Suppressor macrophage treated with lipopolysaccharide for 1 hour (primary cell): Measurements from ENCODE around the gene GALNT2.

Source experiments
- DNase-seq, 3 donors: peaks; one replicate each; pipeline ENCODE4 v3.0.0-alpha.2; 2020 to 2022

The GALNT2 gene

DNA sequence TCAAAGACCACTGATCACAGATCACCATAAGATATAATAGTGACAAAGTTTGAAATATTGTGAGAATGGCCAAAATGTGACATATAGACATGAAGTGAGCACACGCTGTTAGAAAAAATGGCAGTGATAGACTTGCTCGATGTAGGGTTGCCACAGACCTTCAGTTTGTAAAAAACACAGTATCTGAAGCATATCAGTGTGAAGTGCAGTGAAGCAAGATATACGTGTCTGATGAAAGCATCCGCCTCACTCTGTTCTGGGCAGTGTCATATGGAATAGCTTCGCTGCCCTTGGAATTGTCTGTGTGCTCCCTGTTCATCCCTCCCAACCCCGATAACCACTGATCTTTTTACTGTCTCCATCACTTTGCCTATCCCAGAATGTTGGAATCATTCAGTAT is 50.7 kb downstream of the GALNT2 start:
- no peak for DNase-seq

- DNase-seq = no peak
Observed at GRCh38 chr1:230119340-230119739, 52.3 kb downstream of the GALNT2 start.

- no peak for DNase-seq
Observed at GRCh38 chr1:230120289-230120920, 53.4 kb downstream of the GALNT2 start.

DNA sequence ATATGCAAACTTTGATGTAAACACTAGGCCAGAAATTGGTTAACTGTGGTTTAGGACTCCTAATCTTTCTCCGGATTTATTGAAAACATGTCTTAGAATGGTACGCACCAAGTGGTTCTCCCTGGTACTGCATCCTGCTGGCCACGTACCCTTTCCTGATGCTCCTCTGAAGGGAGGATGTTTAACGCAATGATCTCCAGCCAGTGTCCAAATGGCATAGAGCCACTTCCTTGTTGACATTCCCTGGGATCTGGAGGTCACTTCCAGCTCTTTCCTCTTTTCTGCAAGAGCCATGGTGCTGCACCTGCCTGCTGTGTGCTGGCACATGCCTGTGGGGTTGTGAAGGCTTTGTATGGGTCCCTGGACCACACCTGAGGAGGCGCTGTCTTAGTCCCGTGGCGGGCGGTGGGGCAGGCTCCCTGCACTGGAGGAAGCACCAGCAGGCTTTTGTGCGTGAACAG is 53.9 kb downstream of the GALNT2 start:
- DNase-seq = peak; percentile 31 to 47 (median 35)

DNA sequence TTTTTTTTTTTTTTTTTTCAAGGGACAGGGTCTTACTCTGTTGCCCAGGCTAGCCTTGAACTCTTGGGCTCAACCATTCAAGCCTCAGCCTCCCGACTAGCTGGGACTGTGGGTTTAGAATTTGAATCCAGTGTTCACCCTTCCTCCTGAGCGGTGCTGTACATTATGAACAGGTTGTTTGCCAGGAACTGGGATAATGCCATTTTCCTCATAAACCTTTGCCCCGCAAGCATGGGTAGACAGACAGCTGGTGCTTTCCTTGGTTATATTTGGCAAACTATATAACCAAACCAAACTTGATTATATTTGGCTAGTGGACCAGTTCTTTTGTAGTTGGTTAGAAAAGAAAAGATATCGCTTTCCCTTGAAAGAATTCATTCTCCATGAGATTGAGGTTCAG is 54.9 kb downstream of the GALNT2 start:
- no peak for DNase-seq

GRCh38 chr1:230122366-230123279 is 55.6 kb downstream of the GALNT2 start:
- no peak for DNase-seq

DNA sequence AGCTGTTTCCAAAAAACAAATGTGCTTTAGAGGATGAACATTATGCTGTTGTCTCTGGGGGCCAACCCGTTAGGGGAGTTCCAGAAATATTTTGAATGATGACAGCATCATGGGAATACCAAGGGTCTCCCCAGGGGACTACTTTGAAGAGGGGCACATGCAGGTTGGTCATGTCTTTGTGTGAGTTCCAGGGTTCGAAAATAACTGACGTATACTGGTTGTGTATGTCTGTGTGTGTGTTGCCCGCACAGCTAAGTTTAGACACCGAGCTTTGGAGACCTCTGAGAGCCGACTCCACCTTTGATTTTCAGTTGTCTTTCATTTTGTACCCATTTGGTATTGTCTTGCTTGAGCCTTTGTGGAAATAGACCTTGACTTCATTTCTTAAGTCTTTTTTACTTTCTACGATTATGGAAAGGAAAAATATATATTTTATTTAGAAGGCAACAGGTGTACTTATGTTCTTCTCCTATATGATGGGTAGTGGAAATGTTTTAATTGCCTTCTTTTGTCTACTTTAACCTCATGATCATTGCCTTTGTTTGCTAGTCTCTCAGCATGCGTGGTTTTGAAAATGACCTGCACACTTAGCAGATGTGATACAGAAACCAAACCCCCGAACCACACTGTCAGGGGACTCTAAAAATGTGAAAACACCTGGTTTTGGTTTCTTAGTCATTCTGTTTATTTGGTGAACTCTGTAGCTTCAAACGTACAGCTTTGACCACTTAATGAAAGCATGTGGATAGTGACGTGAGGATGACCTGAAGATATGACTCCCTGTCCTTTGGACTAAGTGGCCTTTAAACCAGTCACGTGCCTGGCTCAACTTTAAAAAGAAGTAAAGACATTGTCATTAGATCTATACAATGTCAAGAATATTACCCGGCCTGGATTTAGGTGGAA is 56.5 kb downstream of the GALNT2 start:
- DNase-seq = peak in 2 of 3 donors; percentile 13 to 31

DNA sequence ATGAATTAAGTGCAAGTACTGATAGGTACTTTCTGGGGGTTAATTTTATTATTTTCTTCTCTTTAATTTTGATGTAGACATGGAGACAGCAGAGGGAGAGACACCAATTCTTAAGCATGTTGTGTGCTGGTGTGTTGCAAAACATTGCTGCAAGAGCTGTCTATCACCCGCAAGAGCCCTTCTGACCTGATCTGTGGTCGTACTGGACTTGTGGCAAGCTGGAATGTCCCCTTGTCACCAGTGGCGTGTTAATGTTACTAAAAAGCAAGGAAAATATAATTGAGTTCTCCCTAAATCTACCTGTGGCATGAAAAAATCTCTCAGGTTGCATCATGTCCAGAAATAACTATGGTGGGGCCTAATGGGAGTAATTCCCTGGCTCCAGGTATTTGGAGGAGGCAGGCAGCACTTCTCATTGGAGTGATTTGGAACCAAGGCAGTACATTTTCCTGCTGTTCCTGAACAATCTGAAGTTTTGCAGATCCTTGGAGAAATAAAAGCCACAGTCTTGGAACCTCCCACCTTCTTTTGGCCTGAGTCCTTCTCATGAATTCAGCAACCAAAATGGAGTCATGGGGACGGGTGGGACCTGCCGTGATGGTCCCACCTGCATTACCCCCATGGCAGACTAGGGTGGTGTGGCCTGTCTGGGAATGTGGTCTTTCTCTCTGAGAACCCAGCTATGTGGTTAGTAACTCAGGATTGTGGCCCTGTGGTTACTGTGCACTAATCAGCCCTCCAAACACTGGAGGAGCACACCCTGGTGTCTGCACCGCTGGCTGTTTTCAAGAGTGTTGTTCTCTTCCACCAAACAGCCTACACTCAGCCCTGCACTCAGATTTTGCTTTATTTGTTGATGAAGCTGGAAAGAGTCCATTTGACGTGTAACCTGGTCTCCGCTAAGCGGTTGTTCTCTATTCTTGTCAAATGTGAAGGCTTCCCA is 57.4 kb downstream of the GALNT2 start:
- DNase-seq = no peak

DNA sequence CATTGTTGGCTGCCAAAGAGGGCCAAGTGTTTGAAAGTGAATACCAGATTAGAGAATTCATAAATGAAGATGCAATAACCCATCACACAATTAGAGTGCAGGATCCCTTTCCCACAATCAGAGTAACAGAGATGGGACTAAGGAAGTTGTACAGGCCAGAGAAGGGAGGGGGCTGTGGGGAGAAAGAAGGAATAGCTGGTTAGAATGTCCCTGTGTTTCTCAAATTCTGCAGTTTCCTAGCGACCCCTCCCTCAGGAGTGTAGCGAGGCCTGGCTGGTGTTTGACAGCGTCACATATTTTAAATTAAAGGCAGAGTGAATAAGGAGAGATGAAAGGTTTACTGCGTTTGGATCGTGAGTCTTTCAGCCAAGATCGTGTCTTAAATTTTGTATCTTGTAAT is 58.1 kb downstream of the GALNT2 start:
- DNase-seq = no peak

DNA sequence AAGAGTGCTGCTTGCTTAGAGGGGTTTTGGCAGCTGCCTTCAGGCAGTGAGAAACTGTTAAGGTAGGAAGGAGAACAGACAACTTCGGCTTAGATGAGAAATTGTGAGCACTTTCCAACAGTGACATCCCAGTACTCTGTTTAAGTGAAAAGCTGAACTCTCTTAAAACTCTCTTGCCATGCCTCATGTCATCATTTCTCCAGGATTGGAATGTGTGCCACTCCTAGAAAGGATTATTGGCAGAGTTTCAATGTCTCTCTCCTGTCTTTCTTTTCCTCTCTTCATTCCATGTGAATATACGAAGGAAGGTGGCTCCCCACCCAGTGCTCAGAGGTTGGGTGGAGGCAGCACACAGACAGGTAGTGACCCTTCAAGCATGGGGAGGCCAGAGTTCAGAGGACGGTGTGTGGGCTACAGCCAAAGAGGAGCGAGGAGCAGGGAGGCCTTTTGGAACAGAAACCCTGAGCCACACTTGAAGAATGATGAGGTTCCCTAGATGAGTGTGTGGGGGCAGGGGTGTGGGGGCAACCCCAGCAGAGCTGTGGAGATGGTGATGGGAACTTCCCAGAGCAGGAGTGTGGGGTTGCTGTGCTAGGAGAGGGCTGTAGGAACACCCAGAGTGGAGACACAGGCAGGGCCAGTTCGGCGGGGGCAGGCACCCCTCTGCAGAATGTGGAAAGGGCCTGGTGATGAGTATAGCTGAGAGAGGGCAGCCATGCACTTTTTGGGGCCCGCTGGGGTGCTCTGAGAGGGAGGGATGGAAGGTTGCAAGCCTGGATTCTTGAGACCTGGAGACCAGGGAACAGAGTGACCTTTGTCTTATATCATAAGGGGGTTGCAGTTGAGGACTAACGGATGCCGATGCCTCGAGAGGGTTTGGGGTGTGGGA is 58.8 kb downstream of the GALNT2 start:
- DNase-seq = peak; percentile 55 to 74 (median 62)

GRCh38 chr1:230126529-230127104 is 59.6 kb downstream of the GALNT2 start:
- no peak for DNase-seq

DNA sequence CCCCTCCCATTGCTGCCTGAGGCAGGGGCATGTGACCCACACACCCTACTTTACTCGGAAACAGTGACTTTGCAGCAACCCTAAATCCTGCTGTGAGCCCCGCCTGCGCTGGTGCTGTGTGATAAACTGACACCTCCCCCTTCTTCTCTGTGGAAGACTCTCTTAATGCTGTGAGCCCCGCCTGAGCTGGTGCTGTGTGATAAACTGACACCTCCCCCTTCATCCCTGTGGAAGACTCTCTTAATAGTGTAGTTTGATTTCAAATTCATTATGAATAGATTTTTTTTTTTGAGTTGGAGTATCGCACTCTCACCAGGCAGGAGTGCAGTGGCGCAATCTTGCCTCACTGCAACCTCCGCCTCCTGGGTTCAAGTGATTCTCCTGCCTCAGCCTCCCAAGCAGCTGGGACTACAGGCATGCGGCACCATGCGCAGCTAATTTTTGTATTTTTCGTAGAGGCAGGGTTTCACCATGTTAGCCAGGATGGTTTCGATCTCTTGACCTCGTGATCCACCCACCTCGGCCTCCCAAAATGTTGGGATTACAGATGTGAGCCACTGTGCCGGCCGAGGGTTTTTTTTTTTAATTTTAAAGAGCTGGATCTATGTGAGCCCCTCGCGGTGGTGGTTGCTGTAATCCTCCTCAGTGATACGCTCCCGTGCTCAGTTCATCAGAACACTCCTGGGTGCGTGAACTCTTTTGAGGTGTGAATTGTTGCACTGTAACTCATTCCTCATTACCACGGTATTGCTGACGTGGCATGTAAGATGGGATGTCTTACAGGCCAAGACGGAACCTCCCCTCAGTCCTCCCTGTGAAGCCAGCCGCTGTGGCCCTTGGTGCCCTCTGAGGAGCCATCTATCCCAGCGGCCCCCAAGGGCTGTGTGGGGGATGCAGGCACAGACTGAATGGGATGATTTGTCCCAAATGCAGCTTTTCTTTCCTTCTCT is 60.3 kb downstream of the GALNT2 start:
- DNase-seq = peak in 2 of 3 donors; percentile 31 to 53

- peak in 2 of 3 donors; percentile 38 to 46 for DNase-seq
Observed at GRCh38 chr1:230128569-230129285, 61.7 kb downstream of the GALNT2 start.

DNA sequence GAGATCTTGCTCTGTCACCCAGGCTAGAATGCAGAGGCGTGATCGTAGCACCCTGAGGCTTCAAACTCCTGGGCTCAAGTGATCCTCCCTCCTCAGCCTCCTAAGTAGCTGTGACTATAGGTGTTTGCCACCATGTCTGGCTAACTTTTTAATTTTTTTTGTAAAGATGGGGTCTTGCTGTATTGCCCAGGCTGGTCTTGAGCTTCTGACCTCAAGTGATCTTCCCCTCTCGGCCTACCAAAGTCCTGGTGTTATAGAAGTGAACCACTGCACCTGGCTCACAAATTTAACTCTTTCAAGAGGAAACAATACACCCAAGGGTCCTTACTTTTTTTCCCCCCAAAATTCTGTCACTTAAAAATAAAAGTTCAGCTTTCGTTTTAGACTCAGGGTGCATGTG is 62.3 kb downstream of the GALNT2 start:
- no peak for DNase-seq

DNA sequence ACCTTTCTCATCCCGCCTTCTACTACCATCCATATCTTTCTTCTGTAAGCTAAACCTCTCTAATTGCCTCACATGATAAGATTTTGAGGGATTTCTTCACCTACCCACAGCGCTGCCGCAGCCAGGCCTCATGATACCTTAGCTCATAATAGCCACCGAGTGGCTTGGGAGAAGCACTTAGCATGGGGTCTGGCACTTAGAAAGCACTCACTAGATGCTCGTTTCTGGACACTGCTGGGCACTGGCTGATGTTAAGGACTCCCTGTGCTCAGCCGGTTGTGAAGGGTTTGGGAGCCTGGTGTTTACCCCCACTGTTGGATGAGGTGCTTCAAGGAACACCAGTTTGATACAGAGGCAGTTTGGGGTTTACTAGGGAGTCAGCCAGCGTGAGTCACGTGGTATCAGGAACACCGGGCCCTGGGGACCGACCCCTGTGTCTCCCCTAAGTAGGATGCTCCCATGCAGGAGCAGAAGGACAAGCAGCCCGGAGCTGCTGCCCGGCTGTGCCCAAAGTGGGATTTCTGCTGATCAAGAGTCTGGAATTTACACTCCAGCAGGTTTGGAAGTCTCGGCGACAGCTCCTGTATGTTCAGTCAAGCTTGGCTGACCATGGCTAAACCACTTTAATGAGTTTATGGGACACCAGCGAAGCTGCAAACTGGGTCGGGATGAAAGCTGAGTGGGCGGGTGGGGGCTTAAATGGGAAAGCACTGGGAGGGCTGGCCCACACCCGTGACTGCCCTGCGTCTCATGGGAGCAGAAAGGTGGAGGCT is 63.3 kb downstream of the GALNT2 start:
- no peak for DNase-seq

DNA sequence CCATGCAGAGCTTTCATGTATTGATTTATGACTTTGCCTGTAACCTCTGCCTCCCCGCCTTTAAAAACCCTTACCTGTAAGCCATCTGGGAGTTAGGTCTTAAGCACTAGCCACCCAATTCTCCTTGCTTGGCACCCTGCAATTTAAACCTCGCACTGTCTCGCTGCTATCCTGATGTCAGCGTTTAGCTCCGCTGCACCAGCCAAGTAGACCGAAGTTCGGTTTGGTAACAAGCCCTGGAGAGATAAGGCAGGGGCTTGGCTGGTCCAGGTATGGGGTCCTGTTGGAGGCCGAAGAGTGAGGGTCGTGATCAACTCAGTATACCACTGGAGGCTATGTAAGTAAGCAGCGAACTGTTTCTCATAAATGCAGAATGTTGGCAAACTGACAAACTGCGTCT is 64.4 kb downstream of the GALNT2 start:
- no peak for DNase-seq

DNA sequence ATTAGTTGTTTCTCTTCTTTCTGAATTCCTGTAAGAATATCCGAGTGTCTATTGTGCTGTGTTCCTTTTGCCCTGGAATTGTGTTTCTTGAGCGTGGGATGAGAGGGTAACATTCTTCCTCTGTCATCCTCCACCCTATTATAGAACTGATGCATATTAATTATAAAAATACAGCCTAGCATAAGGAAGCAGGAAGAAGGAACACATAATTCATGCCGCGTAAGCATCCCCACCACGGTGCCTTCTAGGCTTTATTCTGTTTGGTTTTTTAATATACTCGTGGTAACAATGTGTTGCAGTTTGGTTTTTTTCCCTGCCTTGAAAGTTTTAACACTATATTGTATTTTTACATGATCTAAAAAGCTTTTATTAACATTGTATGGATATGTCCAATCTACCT is 65.7 kb downstream of the GALNT2 start:
- no peak for DNase-seq

DNA sequence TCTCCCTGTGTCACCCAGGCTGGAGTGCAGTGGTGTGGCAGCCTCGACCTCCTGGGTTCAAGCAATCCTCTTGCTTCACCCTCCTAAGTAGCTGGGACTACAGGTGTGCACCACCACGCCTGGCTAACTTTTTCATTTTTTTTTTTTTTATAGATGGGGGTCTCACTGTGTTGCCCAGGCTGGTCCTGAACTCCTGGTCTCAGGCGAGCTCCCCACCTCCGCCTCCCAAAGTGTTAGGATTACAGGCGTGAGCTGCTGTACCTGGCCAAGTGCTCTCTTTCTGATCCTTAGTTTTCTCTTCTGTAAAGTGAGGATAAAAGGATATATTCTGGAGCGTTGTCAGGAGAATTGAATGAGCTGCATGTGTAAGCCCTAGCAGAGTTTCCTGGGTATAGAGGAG is 68.7 kb downstream of the GALNT2 start:
- no peak for DNase-seq
